GM23338 (cell line): ENCODE results near the gene MRAS. TPM values are rescaled to one million over a fixed set of nuclear protein-coding genes. Genes with fewer than 3 reads are reported as not detected.

ENCODE experiments used
- ATAC-seq: fragments of 200-7000 bp; cut with Tn5 transposase; 3 replicates; pipeline ENCODE4 v1.9.1; 2020
- DNase-seq: peaks from one replicate; pipeline ENCODE4 v3.0.0-alpha.2; 2015; ENCODE audit warnings: low spot score
- H2AFZ ChIP-seq: fragments of 200-600 bp; sonication (generic); 2 replicates; pipeline ENCODE4 v1.8.0; 2016; ENCODE audit warnings: antibody characterized with exemption, mild to moderate bottlenecking, moderate library complexity
- H3F3A ChIP-seq: fragments of 200-600 bp; sonication (generic); replicated peaks from 2 replicates; pipeline ENCODE4 v1.8.0; 2017; ENCODE audit warnings: antibody characterized with exemption, mixed run types, low read depth
- H3K27ac ChIP-seq: fragments of 200-600 bp; sonication (generic); 2 replicates; pipeline ENCODE4 v1.6.1; 2016; ENCODE audit warnings: low read depth
- H3K27me3 ChIP-seq: fragments of 200-600 bp; sonication (generic); 2 replicates; pipeline ENCODE4 v1.8.0; 2016; ENCODE audit warnings: mild to moderate bottlenecking, mixed run types, moderate library complexity; ENCODE audit not compliant: insufficient read depth
- H3K36me3 ChIP-seq: fragments of 200-600 bp; sonication (generic); 2 replicates; pipeline ENCODE4 v1.8.0; 2016; ENCODE audit warnings: mild to moderate bottlenecking; ENCODE audit not compliant: insufficient read depth
- H3K4me1 ChIP-seq: fragments of 200-600 bp; sonication (generic); 2 replicates; pipeline ENCODE4 v1.8.0; 2016; ENCODE audit warnings: mild to moderate bottlenecking, moderate library complexity; ENCODE audit not compliant: insufficient read depth
- H3K4me2 ChIP-seq: fragments of 200-600 bp; sonication (generic); 2 replicates; pipeline ENCODE4 v1.7.1; 2017; ENCODE audit warnings: mixed run types
- H3K4me3 ChIP-seq: fragments of 200-600 bp; sonication (generic); 2 replicates; pipeline ENCODE4 v1.6.1; 2016; ENCODE audit warnings: mixed run types
- H3K79me2 ChIP-seq: fragments of 200-600 bp; sonication (generic); replicated peaks from 2 replicates; pipeline ENCODE4 v1.8.0; 2017; ENCODE audit warnings: mild to moderate bottlenecking; ENCODE audit not compliant: insufficient read depth
- H3K9me2 ChIP-seq: fragments of 200-600 bp; sonication (generic); 2 replicates; pipeline ENCODE4 v1.8.0; 2017; ENCODE audit not compliant: insufficient read depth
- H4K20me1 ChIP-seq: fragments of 200-600 bp; sonication (generic); replicated peaks from 2 replicates; pipeline ENCODE4 v1.8.0; 2017; ENCODE audit warnings: mild to moderate bottlenecking; ENCODE audit not compliant: insufficient read depth
- H3K27ac Mint-ChIP-seq: 2 replicates; pipeline ENCODE4 v1.8.0; 2020; ENCODE audit warnings: inconsistent platforms, mild to moderate bottlenecking, moderate library complexity, mixed read lengths
- H3K27me3 Mint-ChIP-seq: 3 replicates; pipeline ENCODE4 v1.8.0; 2022; ENCODE audit warnings: low read depth, mild to moderate bottlenecking, moderate library complexity, mixed read lengths, inconsistent platforms; ENCODE audit not compliant: insufficient read depth, poor library complexity
- H3K36me3 Mint-ChIP-seq: 3 replicates; pipeline ENCODE4 v1.8.0; 2021; ENCODE audit warnings: low read depth, mild to moderate bottlenecking, inconsistent platforms, moderate library complexity, mixed read lengths
- H3K4me1 Mint-ChIP-seq: 3 replicates; pipeline ENCODE4 v1.8.0; 2020; ENCODE audit warnings: mild to moderate bottlenecking, inconsistent platforms, mixed read lengths
- H3K4me3 Mint-ChIP-seq: 3 replicates; pipeline ENCODE4 v1.8.0; 2021; ENCODE audit warnings: moderate library complexity, mild to moderate bottlenecking, inconsistent platforms, mixed read lengths
- H3K9me3 Mint-ChIP-seq: 3 replicates; pipeline ENCODE4 v1.8.0; 2020; ENCODE audit warnings: moderate library complexity, mild to moderate bottlenecking, inconsistent platforms, mixed read lengths
- EZH2 ChIP-seq: fragments of 200-600 bp; sonication (generic); IDR thresholded peaks from one replicate; pipeline ENCODE4 v1.8.0; 2017; ENCODE audit warnings: antibody characterized with exemption, mild to moderate bottlenecking, low read depth; ENCODE audit not compliant: unreplicated experiment
- JUNB ChIP-seq: IDR thresholded peaks from one replicate; pipeline ENCODE4 v1.6.1; 2016; ENCODE audit warnings: antibody characterized with exemption; ENCODE audit not compliant: unreplicated experiment
- ZNF114 ChIP-seq: fragments of 250-450 bp; sonication (Bioruptor Pico); IDR thresholded peaks from 2 replicates; pipeline ENCODE4 v1.5.0; 2020; ENCODE audit warnings: mild to moderate bottlenecking, moderate library complexity
- ZNF331 ChIP-seq: fragments of 250-450 bp; sonication (Bioruptor Pico); IDR thresholded peaks from 2 replicates; pipeline ENCODE4 v1.5.0; 2020; ENCODE audit warnings: low read depth, mild to moderate bottlenecking, moderate library complexity
- ZNF462 ChIP-seq: fragments of 250-450 bp; sonication (Bioruptor Pico); IDR thresholded peaks from 2 replicates; pipeline ENCODE4 v1.5.0; 2020; ENCODE audit warnings: mild to moderate bottlenecking, moderate library complexity
- polyA plus RNA-seq: library from polyadenylated mRNA; unstranded; fragments of >200 nt; fragmentation: Nextera tagmentation; extraction: Ambion mirVana; gene quantifications from 2 replicates; pipeline ENCODE4 v1.2.1, GENCODE V29; 2016
- total RNA-seq: library from RNA; depleted of rRNA; stranded (reverse); fragments of >200 nt; shearing (Covaris generic); gene quantifications from 2 replicates; pipeline ENCODE4 v1.2.3, GENCODE V29; 2014
- TF ChIP-seq, protein P1 (sequence below): IDR thresholded peaks from one replicate; pipeline ENCODE4 v1.6.1; 2018; ENCODE audit warnings: antibody characterized with exemption; ENCODE audit not compliant: unreplicated experiment

MRAS gene
- total and polyA plus RNA-seq, 2 experiments from 2014 or later = 9.1 to 10.2 TPM

DNA sequence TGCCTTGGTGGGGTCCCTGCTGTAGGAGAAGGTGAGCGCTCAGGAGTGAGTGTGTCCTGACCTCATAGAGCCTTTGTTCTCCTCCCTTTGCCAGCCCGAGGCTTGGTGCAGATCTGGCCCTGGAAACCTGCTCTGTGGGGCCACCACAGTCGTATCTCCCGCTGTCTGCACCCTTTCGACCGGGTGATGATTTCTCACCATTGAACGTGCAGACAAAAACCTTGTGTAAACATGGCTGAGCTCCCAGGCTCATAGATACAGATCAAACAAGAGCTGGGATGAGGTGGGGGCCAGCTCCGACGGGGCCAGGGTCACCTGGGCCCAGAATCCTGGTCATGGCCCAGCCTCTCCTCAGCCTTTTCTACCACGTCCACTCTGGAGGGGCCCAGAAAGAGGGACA lies 51.4 kb downstream of the MRAS start (continued):
- no peak for TF ChIP-seq ZNF462 (CRISPR knock-in tag)
- TF ChIP-seq ZNF331 = no peak

DNA sequence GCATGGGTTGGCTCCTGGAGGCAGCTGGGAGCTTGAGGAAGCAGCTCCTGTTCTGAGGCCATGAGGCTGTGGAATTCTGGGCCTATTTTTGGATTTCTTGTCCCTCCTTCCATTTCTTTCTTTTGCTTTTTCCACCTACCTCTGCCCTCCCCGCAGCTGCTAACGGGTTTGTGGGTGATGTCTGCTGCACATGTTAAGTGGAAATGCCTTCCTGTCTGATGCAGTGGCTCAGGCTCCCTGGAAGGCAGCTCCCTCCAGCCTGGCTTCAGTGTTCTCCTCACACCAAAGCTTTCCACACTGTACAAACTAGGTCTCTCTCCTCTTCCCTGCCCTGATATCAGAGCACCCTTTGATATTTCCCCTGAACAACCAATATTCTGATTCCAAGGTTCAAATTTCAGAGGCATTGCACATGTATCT lies 52.3 kb downstream of the MRAS start:
- H3K79me2 ChIP-seq = no peaks in the 10 kb centered on the region
- H4K20me1 ChIP-seq = no peaks in the 10 kb centered on the region
- ATAC-seq (no peak), DNase-seq (no peak)
- H3K4me3 Mint-ChIP-seq = no peak overlapping the region
- 0 out of 2 replicates have a peak, but pooled peaks cover 3% of the 10 kb centered on the region for H3K4me1 ChIP-seq
- H3K9me3 Mint-ChIP-seq = no peaks in the 10 kb centered on the region; the same call in 1 of the 3 replicates
- no peak overlapping the region for H3K4me2 ChIP-seq
- H3F3A ChIP-seq = no peaks in the 10 kb centered on the region
- no peak overlapping the region for H3K27ac Mint-ChIP-seq
- no peaks in the 10 kb centered on the region; the same call in 1 of the 2 replicates for H3K36me3 ChIP-seq
- H2AFZ ChIP-seq = no peak overlapping the region
- H3K27me3 ChIP-seq = no peaks in the 10 kb centered on the region
- H3K4me1 Mint-ChIP-seq = peaks cover 32% of the 10 kb centered on the region
- H3K27ac ChIP-seq = no peak overlapping the region
- peaks cover 8% of the 10 kb centered on the region for H3K27me3 Mint-ChIP-seq
- peaks cover 10% of the 10 kb centered on the region; the same call in 1 of the 2 replicates for H3K9me2 ChIP-seq
- H3K36me3 Mint-ChIP-seq = peaks cover 17% of the 10 kb centered on the region
- no peak overlapping the region for H3K4me3 ChIP-seq
- no peak for TF ChIP-seq EZH2
- no peak for TF ChIP-seq ZNF331
- TF ChIP-seq JUNB = no peak
- TF ChIP-seq ZNF462 (CRISPR knock-in tag) = no peak
- TF ChIP-seq ZNF114 (CRISPR knock-in tag) = no peak
- TF ChIP-seq, protein P1, sequence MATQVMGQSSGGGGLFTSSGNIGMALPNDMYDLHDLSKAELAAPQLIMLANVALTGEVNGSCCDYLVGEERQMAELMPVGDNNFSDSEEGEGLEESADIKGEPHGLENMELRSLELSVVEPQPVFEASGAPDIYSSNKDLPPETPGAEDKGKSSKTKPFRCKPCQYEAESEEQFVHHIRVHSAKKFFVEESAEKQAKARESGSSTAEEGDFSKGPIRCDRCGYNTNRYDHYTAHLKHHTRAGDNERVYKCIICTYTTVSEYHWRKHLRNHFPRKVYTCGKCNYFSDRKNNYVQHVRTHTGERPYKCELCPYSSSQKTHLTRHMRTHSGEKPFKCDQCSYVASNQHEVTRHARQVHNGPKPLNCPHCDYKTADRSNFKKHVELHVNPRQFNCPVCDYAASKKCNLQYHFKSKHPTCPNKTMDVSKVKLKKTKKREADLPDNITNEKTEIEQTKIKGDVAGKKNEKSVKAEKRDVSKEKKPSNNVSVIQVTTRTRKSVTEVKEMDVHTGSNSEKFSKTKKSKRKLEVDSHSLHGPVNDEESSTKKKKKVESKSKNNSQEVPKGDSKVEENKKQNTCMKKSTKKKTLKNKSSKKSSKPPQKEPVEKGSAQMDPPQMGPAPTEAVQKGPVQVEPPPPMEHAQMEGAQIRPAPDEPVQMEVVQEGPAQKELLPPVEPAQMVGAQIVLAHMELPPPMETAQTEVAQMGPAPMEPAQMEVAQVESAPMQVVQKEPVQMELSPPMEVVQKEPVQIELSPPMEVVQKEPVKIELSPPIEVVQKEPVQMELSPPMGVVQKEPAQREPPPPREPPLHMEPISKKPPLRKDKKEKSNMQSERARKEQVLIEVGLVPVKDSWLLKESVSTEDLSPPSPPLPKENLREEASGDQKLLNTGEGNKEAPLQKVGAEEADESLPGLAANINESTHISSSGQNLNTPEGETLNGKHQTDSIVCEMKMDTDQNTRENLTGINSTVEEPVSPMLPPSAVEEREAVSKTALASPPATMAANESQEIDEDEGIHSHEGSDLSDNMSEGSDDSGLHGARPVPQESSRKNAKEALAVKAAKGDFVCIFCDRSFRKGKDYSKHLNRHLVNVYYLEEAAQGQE = no peak
